Smooth muscle cell of the brain vasculature (primary cell): Measurements from ENCODE around the gene CDC42EP3.

Experiments
- DNase-seq: peaks from one replicate; pipeline ENCODE4 v3.0.0-alpha.2; 2012; ENCODE audit warnings: low read depth, low spot score

Gene CDC42EP3

GRCh38 chr2:37619230-37619958, 52.0 kb downstream of the CDC42EP3 start:
- no peak for DNase-seq

- no peak for DNase-seq
Measured at GRCh38 chr2:37618326-37618725, 53.1 kb downstream of the CDC42EP3 start.

- DNase-seq, result no peak
Measured at GRCh38 chr2:37617119-37617892, 54.1 kb downstream of the CDC42EP3 start.

- no peak for DNase-seq
Measured at GRCh38 chr2:37616677-37617005, 54.8 kb downstream of the CDC42EP3 start.

- DNase-seq, result no peak
Measured at GRCh38 chr2:37615804-37616676, 55.4 kb downstream of the CDC42EP3 start.

GRCh38 chr2:37614061-37614738, 57.2 kb downstream of the CDC42EP3 start:
- DNase-seq, result no peak

GRCh38 chr2:37612382-37612781, 59.1 kb downstream of the CDC42EP3 start:
- no peak for DNase-seq

GRCh38 chr2:37610638-37611289, 60.7 kb downstream of the CDC42EP3 start:
- no peak for DNase-seq

GRCh38 chr2:37609782-37610181, 61.7 kb downstream of the CDC42EP3 start:
- no peak for DNase-seq

GRCh38 chr2:37604716-37605115, 66.7 kb downstream of the CDC42EP3 start:
- no peak for DNase-seq

GRCh38 chr2:37602702-37603101, 68.7 kb downstream of the CDC42EP3 start:
- DNase-seq, result no peak

GRCh38 chr2:37602040-37602439, 69.4 kb downstream of the CDC42EP3 start:
- no peak for DNase-seq

GRCh38 chr2:37601569-37601968, 69.9 kb downstream of the CDC42EP3 start:
- no peak for DNase-seq

GRCh38 chr2:37600735-37601134, 70.7 kb downstream of the CDC42EP3 start:
- no peak for DNase-seq

- DNase-seq, result no peak
Measured at GRCh38 chr2:37599688-37600525, 71.5 kb downstream of the CDC42EP3 start.

GRCh38 chr2:37593694-37594093, 77.7 kb downstream of the CDC42EP3 start:
- no peak for DNase-seq

GRCh38 chr2:37593024-37593423, 78.4 kb downstream of the CDC42EP3 start:
- DNase-seq, result no peak
